ENCODE data around the gene YEATS2. TPM values are rescaled to one million over a fixed set of nuclear protein-coding genes. Genes with fewer than 3 reads are reported as not detected.

The YEATS2 gene
- total and polyA plus RNA-seq, 2 experiments from 2014 or later = 15.2 to 72.8 TPM

- TF ChIP-seq, protein P1, sequence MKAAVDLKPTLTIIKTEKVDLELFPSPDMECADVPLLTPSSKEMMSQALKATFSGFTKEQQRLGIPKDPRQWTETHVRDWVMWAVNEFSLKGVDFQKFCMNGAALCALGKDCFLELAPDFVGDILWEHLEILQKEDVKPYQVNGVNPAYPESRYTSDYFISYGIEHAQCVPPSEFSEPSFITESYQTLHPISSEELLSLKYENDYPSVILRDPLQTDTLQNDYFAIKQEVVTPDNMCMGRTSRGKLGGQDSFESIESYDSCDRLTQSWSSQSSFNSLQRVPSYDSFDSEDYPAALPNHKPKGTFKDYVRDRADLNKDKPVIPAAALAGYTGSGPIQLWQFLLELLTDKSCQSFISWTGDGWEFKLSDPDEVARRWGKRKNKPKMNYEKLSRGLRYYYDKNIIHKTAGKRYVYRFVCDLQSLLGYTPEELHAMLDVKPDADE (IDR thresholded peaks at IDR 0.05) = no peak
- TF ChIP-seq, protein P2, sequence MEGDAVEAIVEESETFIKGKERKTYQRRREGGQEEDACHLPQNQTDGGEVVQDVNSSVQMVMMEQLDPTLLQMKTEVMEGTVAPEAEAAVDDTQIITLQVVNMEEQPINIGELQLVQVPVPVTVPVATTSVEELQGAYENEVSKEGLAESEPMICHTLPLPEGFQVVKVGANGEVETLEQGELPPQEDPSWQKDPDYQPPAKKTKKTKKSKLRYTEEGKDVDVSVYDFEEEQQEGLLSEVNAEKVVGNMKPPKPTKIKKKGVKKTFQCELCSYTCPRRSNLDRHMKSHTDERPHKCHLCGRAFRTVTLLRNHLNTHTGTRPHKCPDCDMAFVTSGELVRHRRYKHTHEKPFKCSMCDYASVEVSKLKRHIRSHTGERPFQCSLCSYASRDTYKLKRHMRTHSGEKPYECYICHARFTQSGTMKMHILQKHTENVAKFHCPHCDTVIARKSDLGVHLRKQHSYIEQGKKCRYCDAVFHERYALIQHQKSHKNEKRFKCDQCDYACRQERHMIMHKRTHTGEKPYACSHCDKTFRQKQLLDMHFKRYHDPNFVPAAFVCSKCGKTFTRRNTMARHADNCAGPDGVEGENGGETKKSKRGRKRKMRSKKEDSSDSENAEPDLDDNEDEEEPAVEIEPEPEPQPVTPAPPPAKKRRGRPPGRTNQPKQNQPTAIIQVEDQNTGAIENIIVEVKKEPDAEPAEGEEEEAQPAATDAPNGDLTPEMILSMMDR (conservative IDR thresholded peaks at IDR 0.05; ENCODE audit: low read depth in 2 of 2) = no peak
- TF ChIP-seq ZNF331 (CRISPR knock-in tag; IDR thresholded peaks at IDR 0.05; ENCODE audit: low read depth) (no peak), EZH2 (IDR thresholded peaks at IDR 0.05; ENCODE audit: low read depth, unreplicated experiment) (no peak), EZH2phosphoT487 (IDR thresholded peaks at IDR 0.05; ENCODE audit: unreplicated experiment) (no peak), STAT1 (IDR thresholded peaks at IDR 0.05; ENCODE audit: unreplicated experiment) (no peak), JUNB (IDR thresholded peaks at IDR 0.05; ENCODE audit: unreplicated experiment) (no peak), ZNF114 (CRISPR knock-in tag; IDR thresholded peaks at IDR 0.05) (no peak)
Measured at GRCh38 chr3:183839751-183840150, 142.2 kb downstream of the YEATS2 start (continued).

GRCh38 chr3:183844606-183845005 is 147.0 kb downstream of the YEATS2 start:
- no peaks in the 10 kb centered on the region for H3K9me2 ChIP-seq (ENCODE audit: insufficient read depth)
- Mint-ChIP-seq H3K27me3 (ENCODE audit: insufficient read depth, low read depth, poor library complexity) (no peaks in the 10 kb centered on the region), H3K36me3 (ENCODE audit: low read depth) (peaks cover 71% of the 10 kb centered on the region), H3K4me1 (no peaks in the 10 kb centered on the region), H3K9me3 (no peaks in the 10 kb centered on the region), H3K27ac (no peak overlapping the region), H3K4me3 (no peak overlapping the region)
- H3K4me2 ChIP-seq = no peak overlapping the region
- no peaks in the 10 kb centered on the region for H3K27me3 ChIP-seq (ENCODE audit: insufficient read depth)
- peaks cover 4% of the 10 kb centered on the region; the same call in 1 of the 2 replicates for H3K79me2 ChIP-seq (replicated peaks; ENCODE audit: insufficient read depth)
- ATAC-seq = no peak
- no peaks in the 10 kb centered on the region for H3K4me1 ChIP-seq (ENCODE audit: insufficient read depth)
- H4K20me1 ChIP-seq (replicated peaks; ENCODE audit: insufficient read depth) = no peaks in the 10 kb centered on the region
- H2AFZ ChIP-seq = no peak overlapping the region
- no peak for DNase-seq (ENCODE audit: low spot score)
- H3K4me3 ChIP-seq = no peak overlapping the region
- peaks cover 42% of the 10 kb centered on the region for H3K36me3 ChIP-seq (ENCODE audit: insufficient read depth)
- no peak overlapping the region for H3K27ac ChIP-seq (ENCODE audit: low read depth)
- H3F3A ChIP-seq (replicated peaks; ENCODE audit: low read depth) = no peaks in the 10 kb centered on the region
- TF ChIP-seq, protein P3, sequence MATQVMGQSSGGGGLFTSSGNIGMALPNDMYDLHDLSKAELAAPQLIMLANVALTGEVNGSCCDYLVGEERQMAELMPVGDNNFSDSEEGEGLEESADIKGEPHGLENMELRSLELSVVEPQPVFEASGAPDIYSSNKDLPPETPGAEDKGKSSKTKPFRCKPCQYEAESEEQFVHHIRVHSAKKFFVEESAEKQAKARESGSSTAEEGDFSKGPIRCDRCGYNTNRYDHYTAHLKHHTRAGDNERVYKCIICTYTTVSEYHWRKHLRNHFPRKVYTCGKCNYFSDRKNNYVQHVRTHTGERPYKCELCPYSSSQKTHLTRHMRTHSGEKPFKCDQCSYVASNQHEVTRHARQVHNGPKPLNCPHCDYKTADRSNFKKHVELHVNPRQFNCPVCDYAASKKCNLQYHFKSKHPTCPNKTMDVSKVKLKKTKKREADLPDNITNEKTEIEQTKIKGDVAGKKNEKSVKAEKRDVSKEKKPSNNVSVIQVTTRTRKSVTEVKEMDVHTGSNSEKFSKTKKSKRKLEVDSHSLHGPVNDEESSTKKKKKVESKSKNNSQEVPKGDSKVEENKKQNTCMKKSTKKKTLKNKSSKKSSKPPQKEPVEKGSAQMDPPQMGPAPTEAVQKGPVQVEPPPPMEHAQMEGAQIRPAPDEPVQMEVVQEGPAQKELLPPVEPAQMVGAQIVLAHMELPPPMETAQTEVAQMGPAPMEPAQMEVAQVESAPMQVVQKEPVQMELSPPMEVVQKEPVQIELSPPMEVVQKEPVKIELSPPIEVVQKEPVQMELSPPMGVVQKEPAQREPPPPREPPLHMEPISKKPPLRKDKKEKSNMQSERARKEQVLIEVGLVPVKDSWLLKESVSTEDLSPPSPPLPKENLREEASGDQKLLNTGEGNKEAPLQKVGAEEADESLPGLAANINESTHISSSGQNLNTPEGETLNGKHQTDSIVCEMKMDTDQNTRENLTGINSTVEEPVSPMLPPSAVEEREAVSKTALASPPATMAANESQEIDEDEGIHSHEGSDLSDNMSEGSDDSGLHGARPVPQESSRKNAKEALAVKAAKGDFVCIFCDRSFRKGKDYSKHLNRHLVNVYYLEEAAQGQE (IDR thresholded peaks at IDR 0.05; ENCODE audit: unreplicated experiment) = no peak
- no peak for TF ChIP-seq ZNF114 (CRISPR knock-in tag; IDR thresholded peaks at IDR 0.05)
- no peak for TF ChIP-seq ZNF462 (CRISPR knock-in tag; IDR thresholded peaks at IDR 0.05)
- TF ChIP-seq, protein P2 (conservative IDR thresholded peaks at IDR 0.05; ENCODE audit: low read depth in 2 of 2) = no peak

Measured in GM23338 (cell line).